HCT116 (cell line): ENCODE data around the gene CHST8. TPM values are rescaled to one million over a fixed set of nuclear protein-coding genes. Genes with fewer than 3 reads are reported as not detected.

ENCODE experiments used
- ATAC-seq: fragments of 200-7000 bp; cut with Tn5 transposase; 2 replicates; pipeline ENCODE4 v1.9.1; 2020; ENCODE audit warnings: mild to moderate bottlenecking, moderate library complexity
- BruUV-seq: library from RNA; stranded (reverse); fragments of 400-500 nt; replicated peaks from 2 replicates; lab custom pipeline; 2021; lab: Mats Ljungman, UMichigan
- CTCF ChIA-PET: fragments of 300-600 bp; sonication (Branson Sonifier 250); formaldehyde crosslinking; loops from one replicate; lab custom pipeline; 2021; ENCODE audit warnings: antibody characterized with exemption; lab: Charles Lee
- POLR2A ChIA-PET: fragments of 300-600, 350-600 bp; sonication (Branson Sonifier 250); formaldehyde crosslinking; loops from one replicate; lab custom pipeline; 2021; ENCODE audit warnings: antibody characterized with exemption; lab: Charles Lee
- RAD21 ChIA-PET, 2 experiments: fragments of 300-600 bp; sonication (Branson Sonifier 250); formaldehyde crosslinking; loops; one replicate each; lab custom pipeline; 2023; ENCODE audit warnings: low total read pairs in 2 of 2; ENCODE audit not compliant: uncharacterized antibody in 2 of 2, unreplicated experiment in 2 of 2, low non-redundant PET in 1 of 2; lab: Charles Lee
- DNase-seq: peaks from one replicate; pipeline ENCODE4 v3.0.0-alpha.2; 2010; ENCODE audit warnings: low read depth, low spot score
- H2AFZ ChIP-seq: fragments of 200-600 bp; shearing (Covaris generic), sonication (generic); 2 replicates; pipeline ENCODE4 v1.6.1; 2017; ENCODE audit warnings: low read depth, mixed run types, mixed read lengths, antibody characterized with exemption, low read length; ENCODE audit not compliant: poor library complexity, severe bottlenecking
- H3K27ac ChIP-seq: 2 replicates; pipeline ENCODE4 v1.5.1; 2012; ENCODE audit warnings: low read depth, low read length
- H3K27me3 ChIP-seq: fragments of 200-600 bp; sonication (generic); 2 replicates; pipeline ENCODE4 v1.6.1; 2016; ENCODE audit warnings: mixed run types, low read length, mixed read lengths; ENCODE audit not compliant: insufficient read depth
- H3K36me3 ChIP-seq, 2 experiments: fragments of 200-500 bp in 1 of 2; fragments of 200-600 bp in 1 of 2; sonication (Bioruptor generic) in 1 of 2; sonication (generic) in 1 of 2; 2 replicates each; pipeline versions ENCODE4 v1.5.1 to v1.6.1; 2014 to 2016; ENCODE audit warnings: low read length in 2 of 2, inconsistent platforms in 1 of 2, mixed read lengths in 1 of 2, mixed run types in 1 of 2; ENCODE audit not compliant: insufficient read depth in 2 of 2, control insufficient read depth in 1 of 2
- H3K4me1 ChIP-seq, 2 experiments: fragments of 200-600 bp in 1 of 2; sonication (generic) in 1 of 2; 2 replicates each; pipeline versions ENCODE4 v1.5.1 to v1.6.1; 2012 to 2017; ENCODE audit warnings: low read length in 2 of 2, inconsistent platforms in 1 of 2, mild to moderate bottlenecking in 1 of 2, mixed read lengths in 1 of 2, mixed run types in 1 of 2, moderate library complexity in 1 of 2; ENCODE audit not compliant: insufficient read depth in 2 of 2, control insufficient read depth in 1 of 2
- H3K4me2 ChIP-seq: fragments of 200-600 bp; sonication (generic); 2 replicates; pipeline ENCODE4 v1.6.1; 2017; ENCODE audit warnings: mixed run types, low read length, mixed read lengths
- H3K4me3 ChIP-seq, 2 experiments: fragments of 200-600 bp in 1 of 2; sonication (generic) in 1 of 2; replicated peaks in 1 of 2; 2 replicates each; pipeline ENCODE4 v1.5.1; 2011 to 2016; ENCODE audit warnings: low read length in 2 of 2, control low read depth in 1 of 2, low read depth in 1 of 2, mild to moderate bottlenecking in 1 of 2, mixed read lengths in 1 of 2, mixed run types in 1 of 2
- H3K79me2 ChIP-seq: fragments of 200-600 bp; sonication (generic); 2 replicates; pipeline ENCODE4 v1.6.1; 2017; ENCODE audit warnings: mild to moderate bottlenecking, mixed run types, low read length, moderate library complexity, mixed read lengths; ENCODE audit not compliant: insufficient read depth
- H3K9ac ChIP-seq: fragments of 200-600 bp; sonication (generic); 2 replicates; pipeline ENCODE4 v1.6.1; 2016; ENCODE audit warnings: low read length, mixed read lengths
- H3K9me2 ChIP-seq: fragments of 200-600 bp; sonication (generic), shearing (Covaris generic); 2 replicates; pipeline ENCODE4 v1.6.1; 2017; ENCODE audit warnings: mixed run types, mild to moderate bottlenecking, moderate library complexity; ENCODE audit not compliant: insufficient read depth
- H3K9me3 ChIP-seq, 2 experiments: fragments of 200-500 bp in 1 of 2; fragments of 200-600 bp in 1 of 2; sonication (Bioruptor generic) in 1 of 2; sonication (generic) in 1 of 2; 2 replicates each; pipeline ENCODE4 v1.6.1; 2014 to 2017; ENCODE audit warnings: low read length in 2 of 2, mixed read lengths in 2 of 2, inconsistent platforms in 1 of 2, low read depth in 1 of 2, mild to moderate bottlenecking in 1 of 2, mixed run types in 1 of 2, moderate library complexity in 1 of 2; ENCODE audit not compliant: control insufficient read depth in 1 of 2, insufficient read depth in 1 of 2
- H4K20me1 ChIP-seq: fragments of 200-600 bp; sonication (generic), shearing (Covaris generic); 2 replicates; pipeline ENCODE4 v1.6.1; 2017; ENCODE audit warnings: mixed run types, mild to moderate bottlenecking, moderate library complexity; ENCODE audit not compliant: insufficient read depth
- CBX3 ChIP-seq: IDR thresholded peaks from 2 replicates; pipeline ENCODE4 v1.6.1; 2012; ENCODE audit warnings: low read depth
- EZH2 ChIP-seq: fragments of 200-600 bp; sonication (generic); IDR thresholded peaks from 2 replicates; pipeline ENCODE4 v1.6.1; 2017; ENCODE audit warnings: antibody characterized with exemption, mixed run types
- EZH2phosphoT487 ChIP-seq: fragments of 200-600 bp; IDR thresholded peaks from 2 replicates; pipeline ENCODE4 v1.6.1; 2018; ENCODE audit warnings: antibody characterized with exemption, borderline replicate concordance
- JUND ChIP-seq: IDR thresholded peaks from 2 replicates; pipeline ENCODE4 v1.6.1; 2012
- SIN3A ChIP-seq: IDR thresholded peaks from 2 replicates; pipeline ENCODE4 v1.6.1; 2012; ENCODE audit warnings: low read depth
- SP1 ChIP-seq: IDR thresholded peaks from 2 replicates; pipeline ENCODE4 v1.6.1; 2012; ENCODE audit warnings: low read depth
- TCF7L2 ChIP-seq: IDR thresholded peaks from 2 replicates; pipeline ENCODE4 v1.7.0; 2011; ENCODE audit warnings: borderline replicate concordance, inconsistent platforms; ENCODE audit not compliant: insufficient read depth, insufficient read length; ENCODE audit errors: extremely low read depth
- ZFX ChIP-seq: fragments of 450-650 bp; IDR thresholded peaks from 2 replicates; pipeline ENCODE4 v1.6.1; 2017
- ZNF274 ChIP-seq: fragments of 200-500 bp; sonication (Bioruptor generic); IDR thresholded peaks from 2 replicates; pipeline ENCODE4 v1.6.1; 2014; ENCODE audit warnings: mild to moderate bottlenecking, low read depth, low read length, inconsistent platforms
- intact Hi-C: fragments of 100-400 bp; cut with micrococcal nuclease; formaldehyde crosslinking; loops from 2 replicates; pipeline ENCODE4 v1.10.0; 2022
- total RNA-seq: library from RNA; stranded (reverse); gene quantifications from one replicate; pipeline ENCODE4 v1.2.1, GENCODE V29; 2021; ENCODE audit not compliant: unreplicated experiment
- TF ChIP-seq, protein P1 (sequence below): IDR thresholded peaks from 2 replicates; pipeline ENCODE4 v1.6.1; 2012; ENCODE audit warnings: low read depth
- TF ChIP-seq, protein P2 (sequence below): IDR thresholded peaks from 2 replicates; pipeline ENCODE4 v1.6.1; 2011; ENCODE audit warnings: mild to moderate bottlenecking, low read length, moderate library complexity; ENCODE audit not compliant: insufficient replicate concordance; ENCODE audit errors: extremely low read depth
- TF ChIP-seq, protein P3 (sequence below), 3 experiments: fragments of 200-600 bp in 1 of 3; sonication (generic) in 1 of 3; IDR thresholded peaks in 2 of 3; conservative IDR thresholded peaks in 1 of 3; 2 replicates each; pipeline ENCODE4 v1.5.1; 2012 to 2017; ENCODE audit warnings: low read depth in 2 of 3, low read length in 2 of 3, antibody characterized with exemption in 1 of 3, borderline replicate concordance in 1 of 3, control low read depth in 1 of 3, mild to moderate bottlenecking in 1 of 3, mixed read lengths in 1 of 3, mixed run types in 1 of 3, moderate library complexity in 1 of 3; ENCODE audit not compliant: insufficient read depth in 1 of 3

CHST8 gene
- total RNA-seq, 1 experiment from 2014 or later, result not detected

DNA sequence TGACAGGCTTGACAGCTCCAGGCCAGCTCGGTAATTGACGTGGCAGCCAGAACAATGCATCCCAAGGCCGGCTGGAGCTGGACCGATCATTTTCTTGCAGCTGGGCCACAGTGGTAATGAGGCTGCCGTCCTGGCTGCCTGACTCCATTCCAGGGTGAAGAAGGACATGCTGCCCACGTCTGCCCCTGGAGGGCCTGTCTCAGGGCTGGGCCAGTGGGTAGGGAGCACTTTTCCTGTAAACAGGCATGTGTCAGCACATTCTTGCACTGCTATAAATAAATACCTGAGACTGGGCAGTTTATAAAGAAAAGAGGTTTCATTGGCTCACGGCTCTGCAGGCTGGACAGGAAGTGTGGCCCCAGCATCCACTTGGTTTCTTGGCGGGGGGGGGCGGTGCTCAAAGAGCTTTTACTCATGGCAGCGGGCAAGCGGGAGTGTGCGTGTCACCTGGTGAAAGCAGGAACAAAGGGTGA, 136.8 kb downstream of the CHST8 start:
- Histone ChIP-seq H3K4me1 (peaks cover 6 to 7% of the 10 kb centered on the region in 2 experiments), H3K27ac (no peak overlapping the region), H3K36me3 (no peaks in the 10 kb centered on the region), H3K9me3 (no peaks in the 10 kb centered on the region), H3K4me2 (peak overlapping the region; percentile 27; the same call in 1 of the 2 replicates), H3K27me3 (peaks cover 16% of the 10 kb centered on the region; the same call in 1 of the 2 replicates), H2AFZ (no peak overlapping the region), H3K9ac (no peak overlapping the region), H4K20me1 (no peaks in the 10 kb centered on the region), H3K9me2 (no peaks in the 10 kb centered on the region), H3K4me3 (no peak overlapping the region), H3K79me2 (no peaks in the 10 kb centered on the region)
- ATAC-seq (no peak), DNase-seq (no peak)
- TF ChIP-seq, protein P1, sequence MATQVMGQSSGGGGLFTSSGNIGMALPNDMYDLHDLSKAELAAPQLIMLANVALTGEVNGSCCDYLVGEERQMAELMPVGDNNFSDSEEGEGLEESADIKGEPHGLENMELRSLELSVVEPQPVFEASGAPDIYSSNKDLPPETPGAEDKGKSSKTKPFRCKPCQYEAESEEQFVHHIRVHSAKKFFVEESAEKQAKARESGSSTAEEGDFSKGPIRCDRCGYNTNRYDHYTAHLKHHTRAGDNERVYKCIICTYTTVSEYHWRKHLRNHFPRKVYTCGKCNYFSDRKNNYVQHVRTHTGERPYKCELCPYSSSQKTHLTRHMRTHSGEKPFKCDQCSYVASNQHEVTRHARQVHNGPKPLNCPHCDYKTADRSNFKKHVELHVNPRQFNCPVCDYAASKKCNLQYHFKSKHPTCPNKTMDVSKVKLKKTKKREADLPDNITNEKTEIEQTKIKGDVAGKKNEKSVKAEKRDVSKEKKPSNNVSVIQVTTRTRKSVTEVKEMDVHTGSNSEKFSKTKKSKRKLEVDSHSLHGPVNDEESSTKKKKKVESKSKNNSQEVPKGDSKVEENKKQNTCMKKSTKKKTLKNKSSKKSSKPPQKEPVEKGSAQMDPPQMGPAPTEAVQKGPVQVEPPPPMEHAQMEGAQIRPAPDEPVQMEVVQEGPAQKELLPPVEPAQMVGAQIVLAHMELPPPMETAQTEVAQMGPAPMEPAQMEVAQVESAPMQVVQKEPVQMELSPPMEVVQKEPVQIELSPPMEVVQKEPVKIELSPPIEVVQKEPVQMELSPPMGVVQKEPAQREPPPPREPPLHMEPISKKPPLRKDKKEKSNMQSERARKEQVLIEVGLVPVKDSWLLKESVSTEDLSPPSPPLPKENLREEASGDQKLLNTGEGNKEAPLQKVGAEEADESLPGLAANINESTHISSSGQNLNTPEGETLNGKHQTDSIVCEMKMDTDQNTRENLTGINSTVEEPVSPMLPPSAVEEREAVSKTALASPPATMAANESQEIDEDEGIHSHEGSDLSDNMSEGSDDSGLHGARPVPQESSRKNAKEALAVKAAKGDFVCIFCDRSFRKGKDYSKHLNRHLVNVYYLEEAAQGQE, result no peak
- TF ChIP-seq EZH2phosphoT487 (no peak), TCF7L2 (no peak)
- POLR2A ChIA-PET, result interaction anchor here (0.6 kb wide), 1 partner anchor 66 kb away, joined by 3 read pairs; no protein-coding TSS in a partner anchor
- CTCF ChIA-PET, result interaction anchor here (0.9 kb wide), 1 partner anchor 10 kb away, joined by 3 read pairs; no protein-coding TSS in a partner anchor
- intact Hi-C loops, result no loop called here
- BruUV-seq, result no TSS peak
- RAD21 ChIA-PET, result no interaction called here

DNA sequence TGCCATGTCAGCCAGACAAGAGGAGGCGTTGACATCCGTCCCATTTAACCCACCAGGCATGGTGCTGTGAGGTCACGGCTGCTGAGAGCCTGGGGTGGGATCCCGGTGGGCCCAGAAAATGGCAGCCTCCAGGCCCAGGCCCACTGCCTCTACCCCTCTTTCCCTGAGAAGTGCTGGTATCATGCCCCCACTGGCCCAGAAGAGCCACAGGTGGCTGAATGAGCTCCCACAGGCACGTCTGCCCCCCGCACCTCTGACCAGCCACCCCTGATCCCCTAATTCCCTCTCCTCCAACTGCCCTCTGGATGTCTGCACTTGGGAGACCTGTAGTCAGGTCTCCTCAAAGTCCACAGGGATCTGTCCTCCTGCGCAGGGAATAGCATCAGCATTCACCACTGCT, 137.6 kb downstream of the CHST8 start:
- RAD21 ChIA-PET, result no interaction called here
- no peak overlapping the region for H3K27ac ChIP-seq
- H3K4me1 ChIP-seq, result peaks cover 6 to 7% of the 10 kb centered on the region in 2 experiments
- H3K9me2 ChIP-seq, result no peaks in the 10 kb centered on the region
- H3K9ac ChIP-seq, result no peak overlapping the region
- H3K9me3 ChIP-seq, result no peaks in the 10 kb centered on the region
- intact Hi-C loops, result no loop called here
- no TSS peak for BruUV-seq
- H2AFZ ChIP-seq, result no peak overlapping the region
- H3K27me3 ChIP-seq, result peaks cover 16% of the 10 kb centered on the region; the same call in 1 of the 2 replicates
- ATAC-seq (no peak), DNase-seq (no peak)
- H3K36me3 ChIP-seq, result no peaks in the 10 kb centered on the region
- no peaks in the 10 kb centered on the region for H4K20me1 ChIP-seq
- CTCF ChIA-PET, result no interaction called here
- no peak overlapping the region for H3K4me3 ChIP-seq
- H3K79me2 ChIP-seq, result no peaks in the 10 kb centered on the region
- POLR2A ChIA-PET, result no interaction called here
- H3K4me2 ChIP-seq, result no peak overlapping the region
- TF ChIP-seq SP1, result no peak
- TF ChIP-seq, protein P2, sequence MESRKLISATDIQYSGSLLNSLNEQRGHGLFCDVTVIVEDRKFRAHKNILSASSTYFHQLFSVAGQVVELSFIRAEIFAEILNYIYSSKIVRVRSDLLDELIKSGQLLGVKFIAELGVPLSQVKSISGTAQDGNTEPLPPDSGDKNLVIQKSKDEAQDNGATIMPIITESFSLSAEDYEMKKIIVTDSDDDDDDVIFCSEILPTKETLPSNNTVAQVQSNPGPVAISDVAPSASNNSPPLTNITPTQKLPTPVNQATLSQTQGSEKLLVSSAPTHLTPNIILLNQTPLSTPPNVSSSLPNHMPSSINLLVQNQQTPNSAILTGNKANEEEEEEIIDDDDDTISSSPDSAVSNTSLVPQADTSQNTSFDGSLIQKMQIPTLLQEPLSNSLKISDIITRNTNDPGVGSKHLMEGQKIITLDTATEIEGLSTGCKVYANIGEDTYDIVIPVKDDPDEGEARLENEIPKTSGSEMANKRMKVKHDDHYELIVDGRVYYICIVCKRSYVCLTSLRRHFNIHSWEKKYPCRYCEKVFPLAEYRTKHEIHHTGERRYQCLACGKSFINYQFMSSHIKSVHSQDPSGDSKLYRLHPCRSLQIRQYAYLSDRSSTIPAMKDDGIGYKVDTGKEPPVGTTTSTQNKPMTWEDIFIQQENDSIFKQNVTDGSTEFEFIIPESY, result no peak
- TF ChIP-seq EZH2, result no peak
- no peak for TF ChIP-seq JUND
- TF ChIP-seq ZFX, result no peak
- no peak for TF ChIP-seq EZH2phosphoT487
- no peak for TF ChIP-seq SIN3A
- no peak for TF ChIP-seq CBX3
- TF ChIP-seq, protein P3, sequence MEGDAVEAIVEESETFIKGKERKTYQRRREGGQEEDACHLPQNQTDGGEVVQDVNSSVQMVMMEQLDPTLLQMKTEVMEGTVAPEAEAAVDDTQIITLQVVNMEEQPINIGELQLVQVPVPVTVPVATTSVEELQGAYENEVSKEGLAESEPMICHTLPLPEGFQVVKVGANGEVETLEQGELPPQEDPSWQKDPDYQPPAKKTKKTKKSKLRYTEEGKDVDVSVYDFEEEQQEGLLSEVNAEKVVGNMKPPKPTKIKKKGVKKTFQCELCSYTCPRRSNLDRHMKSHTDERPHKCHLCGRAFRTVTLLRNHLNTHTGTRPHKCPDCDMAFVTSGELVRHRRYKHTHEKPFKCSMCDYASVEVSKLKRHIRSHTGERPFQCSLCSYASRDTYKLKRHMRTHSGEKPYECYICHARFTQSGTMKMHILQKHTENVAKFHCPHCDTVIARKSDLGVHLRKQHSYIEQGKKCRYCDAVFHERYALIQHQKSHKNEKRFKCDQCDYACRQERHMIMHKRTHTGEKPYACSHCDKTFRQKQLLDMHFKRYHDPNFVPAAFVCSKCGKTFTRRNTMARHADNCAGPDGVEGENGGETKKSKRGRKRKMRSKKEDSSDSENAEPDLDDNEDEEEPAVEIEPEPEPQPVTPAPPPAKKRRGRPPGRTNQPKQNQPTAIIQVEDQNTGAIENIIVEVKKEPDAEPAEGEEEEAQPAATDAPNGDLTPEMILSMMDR (IDR thresholded peaks at IDR 0.05 in 2 of 3, conservative IDR thresholded peaks at IDR 0.05 in 1 of 3; ENCODE audit: borderline replicate concordance in 1 of 3, insufficient read depth in 1 of 3, low read depth in 2 of 3, low read length in 2 of 3), result no peak
- TF ChIP-seq ZNF274, result no peak
